ENCODE results near the gene CLEC18B.

- TF ChIP-seq REST (IDR thresholded peaks at IDR 0.05; ENCODE audit: insufficient replicate concordance, low read depth) (no peak), CTCF (IDR thresholded peaks at IDR 0.05; ENCODE audit: insufficient read depth, low read length) (no peak), POLR2AphosphoS5 (IDR thresholded peaks at IDR 0.05; ENCODE audit: low read depth) (no peak)
Observed at GRCh38 chr16:74446866-74447265, 25.6 kb upstream of the CLEC18B start.

Measured in HL-60 (cell line).